BLaER1 (cell line): ENCODE data around the gene ARHGAP22.

Experiments used
- H3K27ac ChIP-seq: shearing (Covaris generic); formaldehyde crosslinking; 2 replicates; pipeline ENCODE4 v1.8.1; 2022
- H3K27me3 ChIP-seq: shearing (Covaris generic); formaldehyde crosslinking; 2 replicates; pipeline ENCODE4 v1.8.1; 2022
- H3K36me3 ChIP-seq: shearing (Covaris generic); formaldehyde crosslinking; 2 replicates; pipeline ENCODE4 v1.8.1; 2022
- H3K4me1 ChIP-seq: shearing (Covaris generic); formaldehyde crosslinking; 2 replicates; pipeline ENCODE4 v1.8.1; 2022
- H3K4me2 ChIP-seq: shearing (Covaris generic); formaldehyde crosslinking; 2 replicates; pipeline ENCODE4 v1.8.1; 2022
- H3K4me3 ChIP-seq: shearing (Covaris generic); formaldehyde crosslinking; 2 replicates; pipeline ENCODE4 v1.8.1; 2022
- H3K9ac ChIP-seq: shearing (Covaris generic); formaldehyde crosslinking; 2 replicates; pipeline ENCODE4 v1.8.1; 2022
- H3K9me3 ChIP-seq: shearing (Covaris generic); formaldehyde crosslinking; 2 replicates; pipeline ENCODE4 v1.8.1; 2022
- H4K20me1 ChIP-seq: shearing (Covaris generic); formaldehyde crosslinking; 2 replicates; pipeline ENCODE4 v1.8.1; 2022
- Cebpa-rat ChIP-seq: shearing (Covaris generic); IDR thresholded peaks from 2 replicates; pipeline ENCODE4 v1.8.1; 2022

ARHGAP22 gene

GRCh38 chr10:48461623-48462481, 143.0 kb downstream of the ARHGAP22 start:
- no peaks in the 10 kb centered on the region for H3K36me3 ChIP-seq
- TF ChIP-seq Cebpa-rat = no peak

GRCh38 chr10:48460182-48460581, 144.7 kb downstream of the ARHGAP22 start:
- Histone ChIP-seq H3K27ac (no peak overlapping the region), H3K36me3 (no peaks in the 10 kb centered on the region), H3K27me3 (no peaks in the 10 kb centered on the region), H3K4me1 (peaks cover 37% of the 10 kb centered on the region), H3K4me3 (no peak overlapping the region), H3K9me3 (no peaks in the 10 kb centered on the region), H3K4me2 (no peak overlapping the region), H3K9ac (no peak overlapping the region), H4K20me1 (no peaks in the 10 kb centered on the region)
- no peak for TF ChIP-seq Cebpa-rat

More at GRCh38 chr10:48461623-48462481, 143.0 kb downstream of the ARHGAP22 start:
- H3K27ac ChIP-seq = no peak overlapping the region
- H3K4me1 ChIP-seq = peaks cover 20% of the 10 kb centered on the region
- no peak overlapping the region for H3K4me3 ChIP-seq
- no peak overlapping the region for H3K4me2 ChIP-seq
- H3K27me3 ChIP-seq = no peaks in the 10 kb centered on the region
- H3K9me3 ChIP-seq = no peaks in the 10 kb centered on the region
- H4K20me1 ChIP-seq = no peaks in the 10 kb centered on the region
- H3K9ac ChIP-seq = no peak overlapping the region

- Histone ChIP-seq H3K27me3 (no peaks in the 10 kb centered on the region), H3K4me3 (no peak overlapping the region), H4K20me1 (no peaks in the 10 kb centered on the region), H3K27ac (no peak overlapping the region), H3K9ac (no peak overlapping the region), H3K36me3 (no peaks in the 10 kb centered on the region), H3K9me3 (no peaks in the 10 kb centered on the region), H3K4me1 (peaks cover 44% of the 10 kb centered on the region), H3K4me2 (no peak overlapping the region)
- TF ChIP-seq Cebpa-rat = no peak
Observed at GRCh38 chr10:48459270-48460150, 145.4 kb downstream of the ARHGAP22 start.

GRCh38 chr10:48458662-48459048, 146.2 kb downstream of the ARHGAP22 start:
- no peaks in the 10 kb centered on the region for H4K20me1 ChIP-seq
- no peak for TF ChIP-seq Cebpa-rat
- no peaks in the 10 kb centered on the region for H3K36me3 ChIP-seq
- no peaks in the 10 kb centered on the region for H3K9me3 ChIP-seq
- H3K27ac ChIP-seq = peak overlapping the region; percentile 22; the same call in 1 of the 2 replicates
- H3K4me2 ChIP-seq = no peak overlapping the region
- no peak overlapping the region for H3K9ac ChIP-seq
- peaks cover 52% of the 10 kb centered on the region for H3K4me1 ChIP-seq
- H3K27me3 ChIP-seq = no peaks in the 10 kb centered on the region
- H3K4me3 ChIP-seq = no peak overlapping the region

- no peak overlapping the region for H3K4me3 ChIP-seq
- no peaks in the 10 kb centered on the region for H3K9me3 ChIP-seq
- no peak overlapping the region for H3K9ac ChIP-seq
- H3K4me1 ChIP-seq = peaks cover 55% of the 10 kb centered on the region
- TF ChIP-seq Cebpa-rat = no peak
- H4K20me1 ChIP-seq = no peaks in the 10 kb centered on the region
- no peaks in the 10 kb centered on the region for H3K36me3 ChIP-seq
- no peaks in the 10 kb centered on the region for H3K27me3 ChIP-seq
- H3K27ac ChIP-seq = no peak overlapping the region
- H3K4me2 ChIP-seq = no peak overlapping the region
Observed at GRCh38 chr10:48457949-48458661, 146.8 kb downstream of the ARHGAP22 start.

- Histone ChIP-seq H3K9ac (no peak overlapping the region), H3K4me2 (peak overlapping the region; percentile 84), H3K9me3 (no peaks in the 10 kb centered on the region), H3K4me3 (no peak overlapping the region), H3K4me1 (peaks cover 56% of the 10 kb centered on the region), H3K27ac (peak overlapping the region; percentile 24; the same call in 1 of the 2 replicates), H3K27me3 (no peaks in the 10 kb centered on the region), H3K36me3 (no peaks in the 10 kb centered on the region), H4K20me1 (no peaks in the 10 kb centered on the region)
- no peak for TF ChIP-seq Cebpa-rat
Observed at GRCh38 chr10:48456808-48457761, 147.8 kb downstream of the ARHGAP22 start.

GRCh38 chr10:48456361-48456804, 148.5 kb downstream of the ARHGAP22 start:
- H3K27me3 ChIP-seq = no peaks in the 10 kb centered on the region
- H3K9ac ChIP-seq = no peak overlapping the region
- H3K9me3 ChIP-seq = no peaks in the 10 kb centered on the region
- no peaks in the 10 kb centered on the region for H4K20me1 ChIP-seq
- H3K4me2 ChIP-seq = peak overlapping the region; percentile 84
- TF ChIP-seq Cebpa-rat = no peak
- H3K4me3 ChIP-seq = no peak overlapping the region
- peak overlapping the region; percentile 64 for H3K27ac ChIP-seq
- no peaks in the 10 kb centered on the region for H3K36me3 ChIP-seq
- H3K4me1 ChIP-seq = peaks cover 59% of the 10 kb centered on the region

GRCh38 chr10:48455392-48456151, 149.3 kb downstream of the ARHGAP22 start:
- Histone ChIP-seq H3K4me3 (no peak overlapping the region), H3K4me2 (peak overlapping the region; percentile 84), H4K20me1 (no peaks in the 10 kb centered on the region), H3K9me3 (no peaks in the 10 kb centered on the region), H3K36me3 (no peaks in the 10 kb centered on the region), H3K27ac (peak overlapping the region; percentile 64; the same call in 1 of the 2 replicates), H3K4me1 (peaks cover 64% of the 10 kb centered on the region), H3K9ac (no peak overlapping the region), H3K27me3 (no peaks in the 10 kb centered on the region)
- TF ChIP-seq Cebpa-rat = no peak
